Heart left ventricle (tissue), 13 donors: ENCODE measurements around the gene ADD2.

Experiments
- POLR2A ChIP-seq, 2 donors: fragments of 450-650 bp; IDR thresholded peaks; one replicate each; pipeline ENCODE4 v1.6.1; 2017; ENCODE audit warnings: antibody characterized with exemption in 2 of 2, mild to moderate bottlenecking in 2 of 2, moderate library complexity in 2 of 2
- TF ChIP-seq, protein P1 (sequence below), 12 donors: fragments of 200-600 bp; sonication (generic) in 4 of 12; IDR thresholded peaks; one replicate each; pipeline versions ENCODE4 v1.5.0 to v1.8.0; 2018 to 2022; ENCODE audit warnings: antibody characterized with exemption in 12 of 12, mild to moderate bottlenecking in 5 of 12
- donor health status: ischemic (EF 13 %, LVEDD 7.1; RV severe dilation, severe dysfunction).
- donor health status: DM: no; HTN: yes; CAD: no.
- donor health status: DM: no; HTN: no; CAD: no.
- donor health status: ischemic (EF 25% LVEDD 6.9; RV normal size, moderate dysfunction).
- donor health status: ischemic (EF 25% LVEDD 5.7; RV mildly dilated, moderate dysfunction).
- donor health status: ischemic (EF 35%, LVEDD 5.7; RV mildly dilated, moderate dysfunction).
- donor health status: nonischemic (EF 11% LVEDD 7.7; RV severe dilation, severe dysfunction).
- donor health status: DM: yes; HTN: yes; CAD: no.
- donor health status: PGD.
- donor health status: ischemic (EF 29% LVEDD 5.4; RV normal size, mild dysfunction).
- donor health status: nonischemic (EF 23%, LVEDD 6.1; RV moderate dilation, normal function).

DNA sequence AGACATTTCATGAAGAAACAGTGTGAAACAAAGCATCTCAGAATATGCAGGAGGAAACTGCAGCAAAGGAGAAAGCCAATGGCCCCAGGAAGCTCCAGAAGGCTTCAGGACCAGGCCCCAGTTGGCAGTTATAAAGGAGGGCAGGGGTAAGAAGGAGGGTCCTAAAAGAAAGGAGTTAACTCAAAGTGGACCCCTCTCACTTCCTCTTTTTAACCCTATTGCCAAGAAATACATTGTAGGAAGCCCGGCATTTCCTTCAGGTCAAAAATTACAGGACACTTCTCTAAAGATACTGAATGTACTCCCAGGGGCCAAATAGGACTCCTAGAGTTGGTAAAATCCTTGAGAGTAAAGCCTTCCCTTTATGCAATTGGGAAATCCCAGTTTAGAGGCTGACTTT is 137.2 kb downstream of the ADD2 start:
- no peak for TF ChIP-seq POLR2A (IDR thresholded peaks at IDR 0.05)
- TF ChIP-seq, protein P1, sequence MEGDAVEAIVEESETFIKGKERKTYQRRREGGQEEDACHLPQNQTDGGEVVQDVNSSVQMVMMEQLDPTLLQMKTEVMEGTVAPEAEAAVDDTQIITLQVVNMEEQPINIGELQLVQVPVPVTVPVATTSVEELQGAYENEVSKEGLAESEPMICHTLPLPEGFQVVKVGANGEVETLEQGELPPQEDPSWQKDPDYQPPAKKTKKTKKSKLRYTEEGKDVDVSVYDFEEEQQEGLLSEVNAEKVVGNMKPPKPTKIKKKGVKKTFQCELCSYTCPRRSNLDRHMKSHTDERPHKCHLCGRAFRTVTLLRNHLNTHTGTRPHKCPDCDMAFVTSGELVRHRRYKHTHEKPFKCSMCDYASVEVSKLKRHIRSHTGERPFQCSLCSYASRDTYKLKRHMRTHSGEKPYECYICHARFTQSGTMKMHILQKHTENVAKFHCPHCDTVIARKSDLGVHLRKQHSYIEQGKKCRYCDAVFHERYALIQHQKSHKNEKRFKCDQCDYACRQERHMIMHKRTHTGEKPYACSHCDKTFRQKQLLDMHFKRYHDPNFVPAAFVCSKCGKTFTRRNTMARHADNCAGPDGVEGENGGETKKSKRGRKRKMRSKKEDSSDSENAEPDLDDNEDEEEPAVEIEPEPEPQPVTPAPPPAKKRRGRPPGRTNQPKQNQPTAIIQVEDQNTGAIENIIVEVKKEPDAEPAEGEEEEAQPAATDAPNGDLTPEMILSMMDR (IDR thresholded peaks at IDR 0.05), result no peak
